Subcutaneous abdominal adipose tissue (tissue), 5 donors: ENCODE data around the gene ATF3.

ENCODE experiments used
- H3K27ac ChIP-seq: one replicate; pipeline ENCODE4 v1.7.0; 2013; ENCODE audit warnings: low read depth, mild to moderate bottlenecking, inconsistent platforms, low read length, moderate library complexity
- H3K27me3 ChIP-seq, 5 donors: one replicate each; pipeline ENCODE4 v1.7.0; 2013; ENCODE audit warnings: low read length in 5 of 5, inconsistent platforms in 1 of 5; ENCODE audit not compliant: control insufficient read depth in 5 of 5, insufficient read depth in 4 of 5
- H3K36me3 ChIP-seq, 5 donors: one replicate each; pipeline ENCODE4 v1.7.0; 2013; ENCODE audit warnings: low read length in 5 of 5; ENCODE audit not compliant: control insufficient read depth in 5 of 5, insufficient read depth in 5 of 5
- H3K4me1 ChIP-seq, 5 donors: one replicate each; pipeline ENCODE4 v1.7.0; 2013; ENCODE audit warnings: low read length in 5 of 5, mild to moderate bottlenecking in 3 of 5, moderate library complexity in 1 of 5; ENCODE audit not compliant: control insufficient read depth in 5 of 5, insufficient read depth in 5 of 5
- H3K4me3 ChIP-seq, 5 donors: one replicate each; pipeline ENCODE4 v1.7.0; 2013; ENCODE audit warnings: low read length in 5 of 5, low read depth in 1 of 5
- H3K9ac ChIP-seq, 5 donors: one replicate each; pipeline ENCODE4 v1.7.0; 2013; ENCODE audit warnings: low read length in 5 of 5, mild to moderate bottlenecking in 4 of 5, moderate library complexity in 3 of 5
- H3K9me3 ChIP-seq, 5 donors: one replicate each; pipeline ENCODE4 v1.7.0; 2013; ENCODE audit warnings: low read length in 5 of 5; ENCODE audit not compliant: control insufficient read depth in 5 of 5
- donor health status: healthy.
- donor health status: healthy.
- donor health status: healthy.
- donor health status: healthy.
- donor health status: healthy.

Gene ATF3

DNA sequence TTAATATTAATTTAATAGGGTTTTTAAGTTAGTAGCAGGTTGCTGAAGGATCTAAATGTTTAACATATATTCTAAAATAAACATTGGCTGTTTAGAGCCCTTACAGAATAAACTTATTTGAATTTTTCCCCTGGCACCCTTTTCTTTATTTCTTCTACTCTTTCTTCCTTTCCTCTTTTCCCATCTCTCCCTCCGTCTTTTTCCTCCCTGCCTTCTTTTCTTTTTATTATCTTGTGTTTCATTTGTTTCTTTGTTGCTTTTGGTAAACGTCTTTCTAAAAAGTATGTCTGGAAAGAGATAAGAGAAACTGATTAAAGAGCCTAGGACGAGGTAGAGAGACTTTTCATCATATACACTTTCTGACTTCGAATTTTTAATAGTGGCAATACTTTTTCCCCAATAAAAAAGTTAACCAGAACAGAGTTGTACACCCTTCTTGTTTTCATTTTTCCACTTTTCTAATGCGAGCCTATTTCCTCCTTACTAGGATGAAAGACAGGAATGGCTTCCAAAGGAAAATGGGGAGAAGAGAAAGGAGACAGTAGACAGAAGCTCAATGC lies 39.5 kb upstream of the ATF3 start:
- Histone ChIP-seq H3K27me3 (no peaks in the 10 kb centered on the region), H3K36me3 (no peaks in the 10 kb centered on the region), H3K9ac (no peak overlapping the region), H3K9me3 (no peaks in the 10 kb centered on the region), H3K27ac (no peak overlapping the region), H3K4me3 (no peak overlapping the region), H3K4me1 (peaks cover 4 to 21% (median 18%) of the 10 kb centered on the region in 5 donors)

DNA sequence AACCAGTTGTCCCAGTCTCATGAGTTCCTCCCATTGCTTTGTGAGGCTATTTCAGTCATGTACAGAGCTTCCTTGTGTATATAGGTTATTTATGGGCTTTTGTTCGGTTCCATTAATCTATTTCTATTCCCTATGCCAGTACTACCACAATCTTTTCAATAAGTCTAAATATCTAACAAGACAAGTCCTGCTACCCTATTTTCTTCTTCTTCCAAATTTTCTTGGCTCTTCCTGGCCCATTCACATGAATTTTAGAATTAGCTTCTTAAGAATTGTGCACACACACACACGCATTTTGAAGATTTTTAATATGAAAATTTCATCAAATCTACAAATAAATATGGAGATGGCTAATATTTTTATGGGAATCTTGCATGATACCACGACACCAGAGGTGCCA lies 33.8 kb upstream of the ATF3 start:
- H3K36me3 ChIP-seq, result no peaks in the 10 kb centered on the region
- no peaks in the 10 kb centered on the region for H3K4me1 ChIP-seq
- H3K4me3 ChIP-seq, result no peak overlapping the region
- H3K9ac ChIP-seq, result no peak overlapping the region
- H3K9me3 ChIP-seq, result no peaks in the 10 kb centered on the region
- H3K27me3 ChIP-seq, result no peaks in the 10 kb centered on the region
- no peak overlapping the region for H3K27ac ChIP-seq

DNA sequence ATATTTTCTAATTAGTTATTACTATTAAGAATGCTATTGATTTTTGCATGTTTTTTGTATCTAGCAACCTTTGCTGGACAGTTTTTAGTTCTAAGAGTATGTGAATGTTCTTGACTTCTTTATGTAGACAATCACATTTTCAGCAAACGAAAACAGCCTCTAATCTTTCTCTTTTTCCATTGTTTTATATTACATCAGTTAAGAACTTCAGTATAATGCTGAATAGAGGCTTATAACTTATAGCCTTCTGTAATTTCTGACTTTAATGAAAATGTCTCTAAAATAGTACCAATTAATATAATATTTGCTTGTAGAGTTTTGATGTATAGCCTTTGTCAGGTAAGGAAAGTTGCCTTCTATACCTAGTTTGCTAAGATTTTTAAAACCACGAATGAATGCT lies 33.2 kb upstream of the ATF3 start:
- H3K36me3 ChIP-seq, result no peaks in the 10 kb centered on the region
- no peak overlapping the region for H3K9ac ChIP-seq
- no peak overlapping the region for H3K4me3 ChIP-seq
- no peaks in the 10 kb centered on the region for H3K27me3 ChIP-seq
- no peaks in the 10 kb centered on the region for H3K9me3 ChIP-seq
- H3K4me1 ChIP-seq, result peaks cover 0 to 3% (median 0%) of the 10 kb centered on the region in 5 donors
- no peak overlapping the region for H3K27ac ChIP-seq

DNA sequence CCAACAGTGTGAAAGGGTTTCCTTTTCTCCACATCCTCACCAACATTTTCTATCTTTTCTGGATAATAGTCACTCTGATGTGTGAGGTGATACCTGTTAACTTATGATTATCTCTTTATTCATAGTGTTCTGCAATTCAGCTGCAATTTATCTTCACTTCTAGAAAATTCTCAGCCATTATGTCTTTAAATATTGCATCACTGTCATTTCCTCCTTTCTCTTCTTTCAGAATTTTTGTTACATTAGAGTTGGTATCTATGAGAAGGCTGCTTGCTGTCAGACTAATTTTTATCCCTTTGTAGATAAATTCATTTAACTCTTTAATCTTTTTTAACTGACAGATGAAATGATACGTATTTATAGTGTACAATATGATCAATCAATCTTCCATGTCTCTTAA lies 30.5 kb upstream of the ATF3 start:
- H3K9ac ChIP-seq, result no peak overlapping the region
- no peaks in the 10 kb centered on the region for H3K36me3 ChIP-seq
- no peaks in the 10 kb centered on the region for H3K27me3 ChIP-seq
- no peak overlapping the region for H3K4me3 ChIP-seq
- H3K9me3 ChIP-seq, result no peaks in the 10 kb centered on the region
- peaks cover 0 to 4% (median 0%) of the 10 kb centered on the region in 5 donors for H3K4me1 ChIP-seq
- H3K27ac ChIP-seq, result no peak overlapping the region

DNA sequence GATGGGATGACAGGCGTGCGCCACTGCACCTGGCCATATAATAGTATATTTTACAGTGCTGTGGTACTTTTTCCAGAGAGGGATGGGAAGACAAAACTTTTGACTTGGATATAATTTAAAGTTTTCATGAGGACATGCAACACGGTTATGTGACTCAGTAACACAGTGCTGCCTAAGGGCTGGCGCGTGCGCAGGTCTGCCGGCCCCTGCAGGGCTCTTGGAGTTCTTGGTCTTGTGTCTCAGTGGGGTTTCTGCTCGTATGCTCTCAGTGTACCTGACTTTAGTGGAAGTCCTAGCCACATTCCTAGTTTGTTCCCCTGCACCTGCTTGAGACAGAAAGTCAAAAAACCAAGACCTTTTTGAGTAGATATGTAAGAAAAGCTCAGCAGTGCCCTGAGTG lies 27.5 kb upstream of the ATF3 start:
- H3K9ac ChIP-seq, result no peak overlapping the region
- H3K27me3 ChIP-seq, result peaks cover 0 to 6% (median 4%) of the 10 kb centered on the region in 5 donors
- H3K9me3 ChIP-seq, result peaks cover 0 to 3% (median 0%) of the 10 kb centered on the region in 5 donors
- H3K36me3 ChIP-seq, result no peaks in the 10 kb centered on the region
- H3K4me1 ChIP-seq, result peaks cover 0 to 4% (median 0%) of the 10 kb centered on the region in 5 donors
- H3K27ac ChIP-seq, result no peak overlapping the region
- no peak overlapping the region for H3K4me3 ChIP-seq

DNA sequence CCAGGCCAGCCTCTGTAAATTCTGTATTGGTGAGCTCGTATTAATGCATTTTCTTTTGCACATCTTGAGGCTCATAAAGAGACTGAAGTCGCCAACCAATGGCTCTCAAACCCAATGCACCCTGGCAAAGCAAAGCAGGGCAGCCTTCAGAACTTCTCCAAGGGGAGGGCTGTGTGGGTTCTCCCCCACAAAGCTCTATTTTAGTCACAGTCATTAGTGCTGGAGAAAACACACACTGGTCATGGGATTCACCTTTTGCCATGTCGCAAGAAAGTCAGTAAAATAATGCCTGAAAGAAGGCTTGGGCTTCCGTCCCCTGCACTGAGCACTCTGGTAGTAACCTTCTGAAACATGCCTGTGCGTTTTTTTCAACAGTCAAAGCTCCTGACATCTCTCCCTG lies 26.3 kb upstream of the ATF3 start:
- Histone ChIP-seq H3K4me3 (no peak overlapping the region), H3K9ac (no peak overlapping the region), H3K36me3 (no peaks in the 10 kb centered on the region), H3K4me1 (peaks cover 0 to 4% (median 0%) of the 10 kb centered on the region in 5 donors), H3K27me3 (peaks cover 5 to 13% (median 8%) of the 10 kb centered on the region in 5 donors), H3K27ac (no peak overlapping the region), H3K9me3 (peaks cover 0 to 3% (median 0%) of the 10 kb centered on the region in 5 donors)

DNA sequence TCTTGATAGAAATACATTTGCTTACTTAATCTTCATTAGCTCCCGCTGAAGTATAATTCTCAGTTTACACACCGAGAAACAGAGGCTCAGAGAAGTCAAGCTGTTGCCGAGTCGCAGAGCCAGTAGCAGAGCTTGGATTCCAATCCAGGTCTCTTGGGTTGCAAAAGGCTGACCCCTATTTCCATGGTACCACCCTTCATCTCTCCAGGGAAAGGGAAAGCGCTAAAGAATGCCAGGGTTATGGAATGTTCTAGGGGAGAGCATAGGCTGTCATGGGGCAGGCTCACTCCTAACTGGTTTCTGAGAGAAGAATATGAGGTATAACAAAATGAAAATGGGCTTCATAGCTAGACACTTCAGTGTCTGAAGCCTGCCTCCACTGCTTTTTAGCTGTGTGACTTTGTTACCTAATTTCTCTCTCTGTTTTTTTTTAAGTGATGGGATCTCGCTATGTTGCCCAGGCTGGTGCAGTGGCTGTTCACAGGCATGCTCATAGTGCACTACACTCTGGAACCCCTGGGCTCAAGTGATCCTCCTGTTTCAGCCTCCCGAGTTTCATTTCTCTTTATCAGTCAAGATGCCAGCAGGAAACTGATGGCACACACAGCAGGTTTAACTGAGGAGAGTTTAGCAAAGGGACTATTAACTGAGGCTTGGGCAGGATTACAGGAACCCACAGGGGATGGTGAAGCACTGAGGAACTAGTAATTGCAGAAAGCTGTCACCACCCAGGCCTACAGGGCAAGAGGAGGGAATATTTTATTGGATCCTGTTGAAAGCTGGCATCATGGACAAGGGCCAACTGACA lies 25.5 kb upstream of the ATF3 start:
- H3K4me3 ChIP-seq, result no peak overlapping the region
- peaks cover 0 to 4% (median 0%) of the 10 kb centered on the region in 5 donors for H3K4me1 ChIP-seq
- no peak overlapping the region for H3K27ac ChIP-seq
- H3K9me3 ChIP-seq, result peaks cover 0 to 3% (median 0%) of the 10 kb centered on the region in 5 donors
- H3K36me3 ChIP-seq, result no peaks in the 10 kb centered on the region
- H3K27me3 ChIP-seq, result peaks cover 6 to 19% (median 11%) of the 10 kb centered on the region in 5 donors
- H3K9ac ChIP-seq, result no peak overlapping the region

DNA sequence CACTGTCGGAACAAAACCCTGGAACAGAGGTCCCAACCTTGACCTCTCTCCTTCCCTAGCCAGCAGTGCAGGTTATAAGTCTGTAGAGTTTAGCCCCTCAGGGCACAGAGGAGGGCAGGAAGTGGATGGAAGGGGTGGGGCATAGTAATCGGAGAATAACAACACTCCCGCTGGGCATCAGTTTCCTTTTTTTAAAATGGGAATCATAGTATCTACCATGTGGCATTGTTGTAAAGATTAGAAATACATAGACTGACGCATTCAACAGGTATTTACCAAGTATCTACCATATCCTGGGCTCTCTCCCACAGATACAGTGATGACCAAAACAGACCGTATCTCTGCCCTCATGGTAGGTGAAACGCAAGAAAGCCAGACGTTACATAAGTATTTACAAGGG lies 24.9 kb upstream of the ATF3 start:
- Histone ChIP-seq H3K9me3 (peaks cover 0 to 3% (median 0%) of the 10 kb centered on the region in 5 donors), H3K9ac (no peak overlapping the region), H3K27me3 (peaks cover 6 to 21% (median 13%) of the 10 kb centered on the region in 5 donors), H3K4me3 (no peak overlapping the region), H3K27ac (no peak overlapping the region), H3K36me3 (no peaks in the 10 kb centered on the region), H3K4me1 (peaks cover 0 to 4% (median 0%) of the 10 kb centered on the region in 5 donors)

DNA sequence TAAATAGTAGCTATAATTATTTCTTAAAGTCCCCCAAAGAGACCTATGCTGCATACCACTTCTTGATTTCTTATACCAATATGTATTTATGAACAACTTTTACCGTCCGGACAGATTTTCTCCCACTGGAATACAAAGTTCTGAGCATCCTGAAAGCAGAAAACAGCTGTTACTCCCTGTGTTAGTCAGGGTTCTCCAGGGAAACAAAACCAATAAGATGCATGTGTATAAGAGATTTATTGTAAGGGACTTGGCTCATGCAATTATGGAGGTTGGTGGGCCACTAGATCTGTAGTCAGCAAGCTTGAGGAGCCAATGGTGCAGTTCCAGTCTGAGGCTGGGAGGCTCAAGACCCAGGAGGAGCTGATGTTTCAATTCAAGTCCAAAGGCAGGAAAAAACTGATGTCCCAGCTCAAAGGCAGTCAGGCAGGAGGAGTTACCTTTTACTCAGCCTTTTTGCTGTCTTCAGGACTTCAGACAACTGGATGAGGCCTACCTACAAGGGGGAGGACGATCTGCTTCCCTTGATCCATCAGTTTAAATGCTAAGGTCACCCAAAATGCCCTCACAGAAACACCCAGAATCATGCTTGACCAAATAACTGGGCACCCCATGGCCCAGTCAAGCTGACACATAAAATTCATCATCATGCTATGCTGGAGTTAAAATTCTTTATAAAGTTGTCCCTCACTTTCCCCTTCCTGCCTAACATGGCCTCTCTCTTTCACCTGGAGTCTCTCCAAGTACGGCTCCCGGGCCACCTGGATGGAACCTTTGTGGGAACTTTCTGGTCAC lies 24.3 kb upstream of the ATF3 start:
- H3K4me1 ChIP-seq, result peaks cover 0 to 4% (median 0%) of the 10 kb centered on the region in 5 donors
- no peak overlapping the region for H3K27ac ChIP-seq
- H3K27me3 ChIP-seq, result peaks cover 6 to 25% (median 13%) of the 10 kb centered on the region in 5 donors
- H3K4me3 ChIP-seq, result no peak overlapping the region
- H3K36me3 ChIP-seq, result no peaks in the 10 kb centered on the region
- no peak overlapping the region for H3K9ac ChIP-seq
- H3K9me3 ChIP-seq, result peaks cover 0 to 3% (median 0%) of the 10 kb centered on the region in 5 donors

DNA sequence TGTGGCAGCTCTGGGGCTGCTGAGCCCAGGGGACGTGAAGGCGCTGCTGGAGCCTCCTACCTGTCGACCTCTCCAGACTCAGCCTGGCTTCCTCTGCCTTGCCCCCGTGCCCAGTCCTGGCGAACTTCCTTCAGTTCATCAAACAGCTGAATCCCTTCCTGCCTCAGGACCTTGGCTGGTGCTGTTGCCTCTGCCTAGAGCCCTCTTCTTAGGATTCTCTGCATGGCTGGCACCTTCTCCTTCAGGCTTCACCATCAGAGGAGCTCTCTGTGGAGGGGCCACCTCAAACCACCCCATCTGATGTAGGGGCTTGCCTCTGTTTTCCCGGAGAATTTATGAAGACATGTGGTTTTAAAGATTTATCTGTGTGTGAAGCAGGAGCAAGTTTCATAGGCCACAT lies 23.4 kb upstream of the ATF3 start:
- H3K27me3 ChIP-seq, result peaks cover 6 to 25% (median 13%) of the 10 kb centered on the region in 5 donors
- H3K9me3 ChIP-seq, result peaks cover 0 to 3% (median 0%) of the 10 kb centered on the region in 5 donors
- peaks cover 0 to 2% (median 0%) of the 10 kb centered on the region in 5 donors for H3K4me1 ChIP-seq
- no peaks in the 10 kb centered on the region for H3K36me3 ChIP-seq
- no peak overlapping the region for H3K9ac ChIP-seq
- H3K27ac ChIP-seq, result no peak overlapping the region
- H3K4me3 ChIP-seq, result no peak overlapping the region
